SHP77 (cell line): ENCODE measurements around the gene ANKRD31.

Experiments used
- DNase-seq, 2 experiments: peaks; one replicate each; lab custom pipeline; 2025; lab: John Stamatoyannopoulos, UW

The ANKRD31 gene

GRCh38 chr5:75057561-75057960, 179.1 kb downstream of the ANKRD31 start:
- DNase-seq = no peak

DNA sequence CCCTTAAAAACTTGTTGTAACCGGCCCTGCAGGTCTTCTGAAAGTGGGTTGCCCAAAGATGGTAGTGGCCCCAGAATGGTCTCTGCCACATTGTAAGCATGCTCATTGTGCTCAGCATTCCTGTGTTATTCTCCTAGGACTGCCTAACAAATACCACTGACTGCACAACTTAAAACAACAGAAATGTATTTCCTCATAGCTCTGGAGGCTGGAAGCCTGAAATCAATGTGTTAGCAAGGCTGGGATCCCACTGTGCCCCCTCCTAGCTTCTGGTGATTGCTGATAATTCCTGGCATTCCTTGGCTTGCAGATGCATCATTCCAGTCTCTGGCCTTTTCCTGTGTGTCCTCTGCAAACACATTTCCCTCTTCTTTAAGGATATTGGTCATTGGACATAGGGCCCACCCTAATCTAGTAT, 180.9 kb downstream of the ANKRD31 start:
- DNase-seq = no peak

DNA sequence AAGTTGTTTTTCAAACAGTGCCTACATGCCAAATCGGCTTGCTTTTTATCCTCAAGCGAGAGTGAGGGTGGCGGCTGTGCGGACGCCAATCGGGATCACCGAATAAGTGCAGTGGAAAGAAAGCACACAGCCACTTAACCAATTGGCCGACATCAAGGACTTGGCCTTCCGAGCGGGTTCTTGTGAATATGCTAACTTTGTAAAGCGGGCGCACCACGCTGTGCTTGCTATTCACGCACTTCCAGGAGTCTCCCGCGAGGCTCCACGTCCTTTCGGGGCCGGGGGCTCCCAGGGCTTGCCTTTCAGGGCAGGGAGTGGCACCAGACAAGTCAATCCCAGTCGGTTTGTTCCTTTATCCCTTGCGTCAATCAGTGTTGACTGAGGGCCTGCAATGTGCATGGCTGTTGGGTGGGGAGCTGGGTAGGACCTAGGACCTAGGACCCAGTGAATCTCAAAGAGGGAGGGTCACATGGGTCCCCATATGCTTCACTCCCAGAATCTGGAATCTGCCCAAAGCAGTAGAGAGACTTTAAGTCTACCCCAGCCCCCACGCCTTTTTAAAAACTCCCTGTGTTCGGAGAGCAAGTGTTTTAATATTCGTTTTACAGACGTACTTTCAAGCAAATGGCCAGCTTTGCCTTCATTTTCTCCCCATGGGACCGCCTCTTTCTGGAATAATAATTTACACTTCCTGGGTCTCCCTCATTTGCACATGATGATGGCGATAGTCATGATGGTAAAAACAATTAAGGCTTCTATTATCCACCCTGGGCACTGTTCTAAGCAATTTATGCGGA, 182.3 kb downstream of the ANKRD31 start:
- DNase-seq = no peak

GRCh38 chr5:75053304-75054133, 183.2 kb downstream of the ANKRD31 start:
- no peak for DNase-seq

DNA sequence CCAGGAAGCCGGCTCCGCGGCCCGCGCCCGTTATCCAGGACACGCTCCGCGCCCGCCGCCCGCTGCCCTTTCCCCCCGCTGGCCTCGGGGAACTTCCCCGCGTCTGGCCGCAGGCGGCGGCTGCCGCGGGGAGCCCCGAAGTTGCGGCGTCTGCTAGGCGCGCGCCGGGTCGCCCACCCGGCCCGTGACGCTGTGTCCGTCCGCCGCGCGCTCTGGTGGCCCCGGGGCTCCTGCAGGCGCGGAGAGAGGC, 183.7 kb downstream of the ANKRD31 start:
- no peak for DNase-seq

GRCh38 chr5:75052192-75053053, 184.3 kb downstream of the ANKRD31 start, which contains the start of gene GCNT4:
Gene GCNT4 (minus strand): TSS chr5:75052558. CDS start chr5:75030037, 22,521 bp downstream.
- DNase-seq = no peak

DNA sequence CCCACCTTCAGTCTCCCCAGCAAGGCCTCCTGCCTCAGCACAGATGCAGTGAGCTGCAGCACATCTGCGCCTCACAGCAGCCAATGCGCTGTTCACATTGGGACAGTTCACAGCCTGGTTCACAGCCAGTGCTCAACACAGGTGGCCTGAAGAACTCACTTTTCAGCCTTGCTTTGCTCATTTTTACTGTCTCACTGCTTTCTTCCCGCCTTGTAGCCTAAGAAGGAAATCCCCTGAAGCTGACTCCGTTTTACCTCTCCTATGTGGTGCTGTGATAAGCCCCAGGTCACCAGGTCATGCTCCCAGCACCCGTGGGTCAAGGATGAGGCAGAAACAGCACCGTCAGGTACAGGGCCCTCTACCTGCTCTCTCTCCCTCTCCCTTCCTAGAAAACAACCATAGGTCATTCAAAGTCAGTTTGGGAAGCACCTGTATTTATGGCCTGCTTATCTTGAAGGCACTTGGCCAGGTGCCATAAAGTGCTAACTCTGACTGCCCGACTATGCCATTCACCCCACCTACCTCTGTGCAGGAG, 185.4 kb downstream of the ANKRD31 start:
- no peak for DNase-seq

DNA sequence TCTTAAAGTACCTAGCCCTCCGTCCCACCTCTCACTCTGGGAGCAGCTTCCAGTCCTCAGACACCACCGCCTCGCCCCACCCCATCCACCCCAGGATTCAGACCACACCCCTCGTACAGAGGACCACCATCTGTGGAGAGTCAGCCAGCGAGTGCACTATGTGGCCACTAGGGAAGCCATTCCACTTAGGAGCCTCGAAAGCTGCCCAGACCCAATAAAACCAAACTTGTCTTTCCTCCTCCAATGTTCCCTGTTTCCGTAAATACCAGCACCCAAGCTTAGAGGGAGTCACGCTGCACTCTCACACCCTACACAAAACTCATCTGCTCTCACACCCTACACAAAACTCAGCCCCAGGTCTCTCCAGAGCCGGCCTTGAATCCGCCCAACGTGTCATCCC, 186.3 kb downstream of the ANKRD31 start:
- no peak for DNase-seq

- peak; percentile 21 to 41 for DNase-seq
Observed at GRCh38 chr5:75049456-75050351, 187.0 kb downstream of the ANKRD31 start.

- DNase-seq = no peak
Observed at GRCh38 chr5:75048457-75048953, 188.2 kb downstream of the ANKRD31 start.

DNA sequence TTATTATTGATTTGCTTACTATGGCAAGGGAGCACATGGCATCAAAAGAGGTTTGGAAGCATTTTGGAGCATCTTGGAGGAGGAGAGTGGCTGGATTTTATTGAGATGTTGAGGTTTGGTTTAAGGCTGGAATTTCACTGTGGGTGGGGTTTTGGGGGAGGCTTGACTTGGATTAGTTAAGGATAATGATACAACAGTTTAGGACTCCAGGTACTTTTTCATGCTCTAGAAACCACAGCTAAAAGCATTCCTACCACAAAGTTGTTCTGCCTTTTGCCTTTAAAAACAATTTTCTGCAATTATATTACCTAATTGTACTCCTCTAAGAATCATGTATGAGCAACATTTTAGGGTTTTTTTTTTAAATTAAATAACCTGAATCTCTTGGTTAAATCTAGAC, 189.3 kb downstream of the ANKRD31 start:
- no peak for DNase-seq

GRCh38 chr5:75046366-75047142, 190.1 kb downstream of the ANKRD31 start:
- no peak for DNase-seq

- no peak for DNase-seq
Observed at GRCh38 chr5:75045071-75045470, 191.6 kb downstream of the ANKRD31 start.

GRCh38 chr5:75044406-75044805, 192.3 kb downstream of the ANKRD31 start:
- no peak for DNase-seq

DNA sequence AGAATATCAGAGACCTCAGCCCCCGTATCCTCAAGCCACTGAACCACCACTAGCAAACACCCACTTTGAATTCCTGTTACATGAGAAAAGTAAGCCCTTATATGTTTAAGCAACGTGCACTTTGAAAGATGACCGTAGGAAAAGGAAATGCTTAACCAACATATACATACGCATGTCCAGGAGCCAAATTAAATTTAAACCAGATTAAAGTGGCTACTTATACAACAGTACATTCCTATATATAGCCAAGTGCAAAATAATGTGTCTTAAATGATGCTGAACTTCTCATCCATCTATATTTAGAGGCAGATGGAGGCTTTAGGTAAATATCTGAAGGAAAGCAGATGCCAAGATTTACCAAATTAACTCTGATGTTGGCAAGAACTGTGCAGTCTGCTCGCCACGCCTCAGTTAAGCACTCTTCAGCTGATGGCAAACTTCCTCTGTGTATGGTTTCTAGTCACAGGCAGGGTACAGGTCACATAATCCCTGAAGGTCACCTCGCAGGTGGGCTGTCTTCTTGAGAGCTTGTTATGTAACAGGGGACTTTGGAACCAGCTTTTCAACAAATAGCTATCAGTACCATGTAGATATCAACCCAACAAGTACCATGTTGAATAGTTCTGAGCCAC, 192.9 kb downstream of the ANKRD31 start:
- no peak for DNase-seq

GRCh38 chr5:75042522-75042921, 194.2 kb downstream of the ANKRD31 start:
- DNase-seq = no peak

- no peak for DNase-seq
Observed at GRCh38 chr5:75040973-75041372, 195.7 kb downstream of the ANKRD31 start.

DNA sequence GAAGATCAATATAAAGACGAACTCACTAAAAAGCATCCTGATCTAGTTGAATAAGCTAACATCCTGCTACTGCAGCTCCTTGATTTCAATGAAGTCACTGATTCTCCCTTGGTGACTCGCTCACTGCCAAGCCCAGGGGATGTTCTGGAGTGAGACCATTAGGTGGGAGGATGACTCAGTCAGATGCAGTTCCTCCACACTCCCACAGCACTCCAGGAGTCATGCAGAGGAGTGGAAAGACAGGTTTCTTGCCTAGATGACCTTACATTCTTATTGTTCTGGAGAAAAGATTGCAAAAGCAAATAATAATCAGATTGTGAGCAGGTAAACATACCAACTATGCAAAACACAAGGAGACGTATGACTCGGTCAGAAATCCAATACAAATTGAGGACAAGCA, 199.6 kb downstream of the ANKRD31 start:
- DNase-seq = no peak

DNA sequence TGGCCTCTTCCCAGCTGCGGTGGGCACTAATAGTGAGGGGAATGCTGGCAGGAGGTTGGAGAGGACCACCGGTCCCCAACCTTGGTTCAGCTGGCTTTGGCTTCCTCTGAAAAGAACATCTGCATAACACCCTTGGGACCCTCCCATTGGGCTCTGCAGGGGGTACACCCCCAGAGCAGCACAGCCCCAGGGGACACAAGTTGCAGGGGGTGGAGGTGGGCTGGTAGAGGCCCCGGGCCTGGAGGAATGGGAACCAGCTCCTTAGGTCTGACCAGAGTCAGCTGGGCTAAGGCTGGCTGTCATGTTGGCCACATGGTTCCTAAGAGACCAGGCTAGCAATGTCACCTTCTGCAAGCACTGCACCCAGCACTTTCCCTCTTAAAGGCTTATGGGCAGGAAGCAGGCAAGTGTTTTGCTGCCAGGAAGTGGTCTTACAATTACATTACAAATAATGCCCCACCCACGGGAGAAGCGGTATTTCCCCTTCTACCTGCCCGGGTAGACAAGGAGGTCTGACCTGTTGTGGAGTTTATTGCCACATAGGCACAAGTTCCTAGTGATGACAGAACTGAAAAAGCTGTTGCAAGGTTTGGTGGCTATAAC, 202.4 kb downstream of the ANKRD31 start:
- DNase-seq = no peak
